Measurements from ENCODE around the gene D2HGDH. TPM values are rescaled to one million over a fixed set of nuclear protein-coding genes. Genes with fewer than 3 reads are reported as not detected.

D2HGDH gene
- total and polyA plus RNA-seq, 2 of the 13 experiments (the other 11 are each of a cell fraction or from before 2014, with no cell fraction given): 19.2 to 20.3 TPM

GRCh38 chr2:241808721-241809382 lies 74.4 kb downstream of the D2HGDH start, which contains the start of gene NEU4 (continued):
- TF ChIP-seq ZNF639 (CRISPR knock-in tag; conservative IDR thresholded peaks at IDR 0.05) (no peak), ZNF687 (CRISPR knock-in tag; IDR thresholded peaks at IDR 0.05) (peak; percentile 99), RXRA (CRISPR knock-in tag; IDR thresholded peaks at IDR 0.05) (peak; percentile 82), BHLHE40 (IDR thresholded peaks at IDR 0.05; ENCODE audit: low read length) (peak; percentile 42; the same call in 1 of the 2 replicates), CERS6 (CRISPR knock-in tag; IDR thresholded peaks at IDR 0.05) (0 out of 2 replicates have a peak, but pooled peaks have one; percentile 31), ZBTB38 (CRISPR knock-in tag; IDR thresholded peaks at IDR 0.05) (peak; percentile 98), ZNF101 (CRISPR knock-in tag; IDR thresholded peaks at IDR 0.05; ENCODE audit: borderline replicate concordance, low read depth) (no peak), ZNF720 (CRISPR knock-in tag; IDR thresholded peaks at IDR 0.05) (no peak), TFDP1 (CRISPR knock-in tag; IDR thresholded peaks at IDR 0.05; ENCODE audit: borderline replicate concordance) (peak; percentile 84; the same call in 1 of the 2 replicates), CHD2 (IDR thresholded peaks at IDR 0.05; ENCODE audit: low read depth, low read length) (no peak), ZFY (CRISPR knock-in tag; IDR thresholded peaks at IDR 0.05) (peak; percentile 96), ZBTB49 (CRISPR knock-in tag; IDR thresholded peaks at IDR 0.05; ENCODE audit: borderline replicate concordance) (no peak), NFKB2 (CRISPR knock-in tag; IDR thresholded peaks at IDR 0.05; ENCODE audit: borderline replicate concordance) (peak; percentile 94; the same call in 1 of the 2 replicates), FOXP4 (CRISPR knock-in tag; IDR thresholded peaks at IDR 0.05) (peak; percentile 81), IRX3 (CRISPR knock-in tag; IDR thresholded peaks at IDR 0.05; ENCODE audit: borderline replicate concordance, low read depth) (peak; percentile 85; the same call in 1 of the 2 replicates), SRY (CRISPR knock-in tag; IDR thresholded peaks at IDR 0.05) (peak; percentile 64; the same call in 1 of the 2 replicates), RBAK (CRISPR knock-in tag; IDR thresholded peaks at IDR 0.05) (peak; percentile 11; the same call in 1 of the 2 replicates)

All from HepG2 (cell line).